Transverse colon (tissue), 4 donors: ENCODE measurements around the gene CDK2AP2. TPM values are rescaled to one million over a fixed set of nuclear protein-coding genes. Genes with fewer than 3 reads are reported as not detected.
"Not testable (repeated sequence)": the region's sequence is repeated elsewhere in the genome, so short reads cannot be mapped to it uniquely, and the experiment has no call there.

Source experiments
- DNase-seq: peaks from one replicate; pipeline ENCODE4 v3.0.0-alpha.2; 2019
- H3K27ac ChIP-seq, 4 donors: fragments of 200-600 bp; sonication (generic); 2 replicates each; pipeline ENCODE4 v1.5.1; 2016 to 2018; ENCODE audit warnings: inconsistent platforms in 4 of 4
- H3K27me3 ChIP-seq: fragments of 200-600 bp; sonication (generic); 2 replicates; pipeline ENCODE4 v1.5.1; 2017; ENCODE audit warnings: inconsistent platforms
- H3K36me3 ChIP-seq, 4 donors: fragments of 200-600 bp; sonication (generic); 2 replicates each; pipeline ENCODE4 v1.5.1; 2017 to 2019; ENCODE audit warnings: inconsistent platforms in 4 of 4
- H3K4me1 ChIP-seq, 4 donors: fragments of 200-600 bp; sonication (generic); 2 replicates each; pipeline ENCODE4 v1.5.1; 2017 to 2020; ENCODE audit warnings: inconsistent platforms in 4 of 4
- H3K4me3 ChIP-seq, 4 donors: fragments of 200-600 bp; sonication (generic); 1 replicate in 1 of 4; 2 replicates in 3 of 4; pipeline versions ENCODE4 v1.5.1 to v1.6.1; 2017 to 2019; ENCODE audit warnings: inconsistent platforms in 4 of 4
- H3K9me3 ChIP-seq, 2 donors: fragments of 200-600 bp; sonication (generic); 2 replicates each; pipeline ENCODE4 v1.5.1; 2017 to 2019; ENCODE audit warnings: inconsistent platforms in 2 of 2
- CTCF ChIP-seq, 5 experiments: fragments of 200-600 bp in 3 of 5; fragments of 450-650 bp in 2 of 5; sonication (generic) in 3 of 5; IDR thresholded peaks; 1 replicate in 2 of 5; 2 replicates in 3 of 5; pipeline ENCODE4 v1.5.1; 2016 to 2017; ENCODE audit warnings: antibody characterized with exemption in 5 of 5, inconsistent platforms in 3 of 5, mild to moderate bottlenecking in 2 of 5, moderate library complexity in 1 of 5
- EP300 ChIP-seq: sonication (generic); formaldehyde crosslinking; IDR thresholded peaks from one replicate; pipeline ENCODE4 v1.6.1; 2017; ENCODE audit warnings: antibody characterized with exemption, low read depth
- POLR2A ChIP-seq: fragments of 450-650 bp; IDR thresholded peaks from one replicate; pipeline ENCODE4 v1.6.1; 2016; ENCODE audit warnings: antibody characterized with exemption, mild to moderate bottlenecking, moderate library complexity
- POLR2AphosphoS5 ChIP-seq, 3 donors: sonication (generic); formaldehyde crosslinking; IDR thresholded peaks; one replicate each; pipeline ENCODE4 v1.6.1; 2016; ENCODE audit warnings: antibody characterized with exemption in 3 of 3
- WGBS, 2 donors: methylation state at CpG; one replicate each; pipeline ENCODE4 v1.1.5; 2018; ENCODE audit warnings: low coverage in 1 of 2; 5-methylcytosine and 5-hydroxymethylcytosine counted together
- in situ Hi-C, 4 donors: fragments of 200-750 bp; cut with MboI; loops; one replicate each; pipeline versions ENCODE4 v1.15.0 to v1.15.1; 2017; ENCODE audit warnings: low sequenced_read_pairs in 3 of 4, low pct_ligation_motif_present in 1 of 4, low pct_unique_long_range_greater_than_20kb in 1 of 4
- intact Hi-C: fragments of 100-400 bp; cut with DNase I; formaldehyde crosslinking; loops from one replicate; pipeline ENCODE4 v1.15.1; 2023; ENCODE audit warnings: low total_unique reads
- total RNA-seq, 4 donors: library from RNA; depleted of rRNA; stranded (reverse); fragments of >200 nt; gene quantifications; one replicate each; pipeline ENCODE4 v1.1.0, GENCODE V29; 2016

The CDK2AP2 gene
- total RNA-seq, 4 donors from 2014 or later: 49.4 to 140 (median 83.4) TPM

GRCh38 chr11:67468456-67468758, 39.6 kb downstream of the CDK2AP2 start:
- no peaks in the 10 kb centered on the region for H3K9me3 ChIP-seq
- TF ChIP-seq EP300 (no peak), POLR2AphosphoS5 (IDR thresholded peaks at IDR 0.05) (no peak), CTCF (IDR thresholded peaks at IDR 0.05) (no peak), POLR2A (no peak)
- intact Hi-C loops (no loop called here), in situ Hi-C loops (no loop called here)
- H3K27me3 ChIP-seq: no peaks in the 10 kb centered on the region
- H3K4me3 ChIP-seq: peak overlapping the region; percentile 53 to 82 (median 80)
- peaks cover 22 to 41% (median 35%) of the 10 kb centered on the region in 4 donors for H3K4me1 ChIP-seq
- peak overlapping the region; percentile 86 to 90 (median 90) for H3K27ac ChIP-seq
- WGBS, 2 donors: 1% methylated on average over 6 of the region's 6 CpGs; no CpG with 5 or more reads in 1 of the 2 donors
- no peak for DNase-seq
- no peaks in the 10 kb centered on the region for H3K36me3 ChIP-seq

DNA sequence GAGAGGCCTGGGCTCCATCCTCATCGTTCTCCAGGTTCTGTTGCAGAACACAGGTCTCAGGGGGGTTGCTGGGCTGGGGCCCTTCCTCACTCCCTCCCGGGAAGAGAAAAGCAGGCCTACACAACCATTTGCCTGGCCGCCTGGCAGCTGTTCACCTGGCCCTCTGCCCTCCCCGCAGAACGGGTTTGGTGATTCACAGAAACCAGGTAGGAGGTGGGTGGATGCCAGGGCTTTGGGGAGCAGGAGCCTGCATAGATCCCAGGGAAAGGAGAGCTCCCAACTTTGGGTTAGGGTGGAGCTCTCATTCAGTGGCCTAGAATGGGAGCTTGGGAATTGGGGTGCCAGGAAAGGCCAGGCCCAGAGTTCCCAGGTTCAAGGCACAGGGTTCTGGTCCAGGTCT, 39.9 kb downstream of the CDK2AP2 start:
- WGBS, 2 donors: 28% methylated on average over 5 of the region's 5 CpGs; no CpG with 5 or more reads in 1 of the 2 donors
- Histone ChIP-seq H3K4me1 (peaks cover 22 to 41% (median 35%) of the 10 kb centered on the region in 4 donors), H3K4me3 (peak overlapping the region; percentile 53 to 82 (median 80)), H3K27me3 (no peaks in the 10 kb centered on the region), H3K9me3 (no peaks in the 10 kb centered on the region), H3K27ac (peak overlapping the region; percentile 86 to 90 (median 90)), H3K36me3 (no peaks in the 10 kb centered on the region)
- TF ChIP-seq POLR2A (peak; percentile 34), EP300 (no peak), POLR2AphosphoS5 (IDR thresholded peaks at IDR 0.05) (peak in 2 of 3 donors; percentile 41 to 71), CTCF (IDR thresholded peaks at IDR 0.05) (no peak)
- peak; percentile 80 for DNase-seq
- in situ Hi-C loops: no loop called here
- intact Hi-C loops: no loop called here

DNA sequence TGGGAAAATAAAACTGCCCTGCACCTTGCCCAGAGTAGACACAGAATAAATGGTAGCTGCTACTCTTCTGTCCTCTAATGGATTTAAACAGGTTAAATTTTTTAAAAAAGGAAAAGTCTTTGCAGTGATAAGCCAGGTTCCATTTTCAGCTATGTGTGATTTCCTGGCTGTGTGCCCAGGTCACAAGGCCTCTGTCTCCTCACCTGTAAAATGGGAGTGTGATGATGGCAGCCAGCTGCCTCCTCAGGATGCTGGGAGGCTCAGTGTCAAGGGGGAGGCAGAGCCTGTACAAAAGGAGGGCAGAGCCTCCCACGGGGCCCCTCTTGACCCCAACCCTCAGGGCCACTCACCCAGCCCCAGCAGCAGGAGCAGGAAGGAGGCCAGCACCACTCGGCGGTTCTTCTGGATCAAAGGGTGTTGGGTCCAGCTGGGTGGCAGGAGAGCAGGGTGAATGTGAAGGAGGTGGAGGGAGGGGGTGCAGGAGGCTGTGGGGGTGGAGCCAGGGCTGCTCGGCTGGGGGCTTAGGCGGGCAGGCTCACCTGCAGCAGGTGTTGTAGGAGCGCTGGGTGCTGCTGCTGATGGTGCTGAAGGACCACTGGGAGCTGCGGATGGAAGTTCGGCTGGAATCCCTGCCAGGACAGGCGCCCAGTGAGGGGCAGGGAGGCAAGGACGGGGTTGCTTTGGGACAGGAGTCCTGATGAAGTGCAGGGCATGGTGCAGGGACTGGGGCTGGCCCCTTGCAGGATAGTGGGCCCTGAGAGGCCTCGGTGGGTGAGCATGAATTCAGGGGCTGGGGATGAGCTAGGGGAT, 40.8 kb downstream of the CDK2AP2 start:
- TF ChIP-seq POLR2A: no peak
- no peak for TF ChIP-seq POLR2AphosphoS5 (IDR thresholded peaks at IDR 0.05)
- no peak for TF ChIP-seq EP300
- no peak for TF ChIP-seq CTCF (IDR thresholded peaks at IDR 0.05)
- in situ Hi-C loops: no loop called here
- WGBS, 2 donors: 69 to 100% methylated on average over 1 to 11 of the region's 11 CpGs
- no peak for DNase-seq
- H3K9me3 ChIP-seq: no peaks in the 10 kb centered on the region
- H3K27me3 ChIP-seq: no peaks in the 10 kb centered on the region
- H3K4me3 ChIP-seq: no peak overlapping the region
- peak overlapping the region; percentile 86 to 90 (median 90) for H3K27ac ChIP-seq
- peaks cover 22 to 41% (median 35%) of the 10 kb centered on the region in 4 donors for H3K4me1 ChIP-seq
- intact Hi-C loops: no loop called here
- no peaks in the 10 kb centered on the region for H3K36me3 ChIP-seq

- Histone ChIP-seq H3K9me3 (no peaks in the 10 kb centered on the region), H3K27ac (peak overlapping the region in 1 of 4 donors; percentile 96), H3K36me3 (no peaks in the 10 kb centered on the region), H3K4me3 (no peak overlapping the region), H3K4me1 (peaks cover 22 to 41% (median 35%) of the 10 kb centered on the region in 4 donors), H3K27me3 (no peaks in the 10 kb centered on the region)
- TF ChIP-seq POLR2AphosphoS5 (IDR thresholded peaks at IDR 0.05): no peak
- TF ChIP-seq POLR2A: no peak
- no peak for TF ChIP-seq EP300
- no peak for TF ChIP-seq CTCF (IDR thresholded peaks at IDR 0.05)
- intact Hi-C loops (no loop called here), in situ Hi-C loops (no loop called here)
- WGBS, 2 donors: 83% methylated on average over 5 of the region's 5 CpGs; no CpG with 5 or more reads in 1 of the 2 donors
- no peak for DNase-seq
These were observed 41.6 kb downstream of the CDK2AP2 start for GRCh38 chr11:67466367-67466766.

GRCh38 chr11:67465530-67465929, 42.4 kb downstream of the CDK2AP2 start:
- Histone ChIP-seq H3K4me1 (peaks cover 22 to 41% (median 35%) of the 10 kb centered on the region in 4 donors), H3K4me3 (peak overlapping the region in 2 of 4 donors; percentile 54 to 58), H3K27ac (peak overlapping the region; percentile 92 to 96 (median 94))
- H3K27me3 ChIP-seq, H3K9me3 ChIP-seq, DNase-seq, H3K36me3 ChIP-seq, in situ Hi-C loops, intact Hi-C loops: not testable (repeated sequence)
- 60% methylated on average over 2 of the region's 2 CpGs; no CpG with 5 or more reads in 1 of the 2 donors for WGBS, 2 donors
